K562 (cell line): Measurements from ENCODE around the gene PPDPF. TPM values are rescaled to one million over a fixed set of nuclear protein-coding genes. Genes with fewer than 3 reads are reported as not detected.
A peak's percentile ranks its signal among the peaks of the same experiment; 100 is the strongest.

Source experiments
- ATF1 ChIP-seq, 2 experiments: fragments of 450-650 bp in 1 of 2; IDR thresholded peaks; 2 replicates each; pipeline ENCODE4 v1.6.1; 2016; ENCODE audit warnings: missing compliant biosample characterization in 1 of 2, missing genetic modification characterization in 1 of 2
- FOXJ2 ChIP-seq: fragments of 200-800 bp; sonication (Bioruptor generic); IDR thresholded peaks from 2 replicates; pipeline ENCODE4 v1.6.1; 2016; ENCODE audit warnings: missing genetic modification characterization, missing compliant biosample characterization
- FOXK1 ChIP-seq: sonication (generic); formaldehyde crosslinking; IDR thresholded peaks from 2 replicates; pipeline ENCODE4 v1.8.0; 2022; ENCODE audit warnings: missing genetic modification reagents, mild to moderate bottlenecking, borderline replicate concordance
- KDM1A ChIP-seq, 2 experiments: fragments of 450-650 bp; IDR thresholded peaks; 2 replicates each; pipeline ENCODE4 v1.6.1; 2016; ENCODE audit warnings: mild to moderate bottlenecking in 2 of 2
- MED1 ChIP-seq: sonication (generic); formaldehyde crosslinking; IDR thresholded peaks from 2 replicates; pipeline ENCODE4 v1.8.1; 2023; ENCODE audit warnings: missing genetic modification reagents, borderline replicate concordance
- NONO ChIP-seq, 2 experiments: fragments of 200-400 bp in 1 of 2; fragments of 450-650 bp in 1 of 2; formaldehyde crosslinking in 1 of 2; IDR thresholded peaks; 2 replicates each; pipeline ENCODE4 v1.6.1; 2017; ENCODE audit warnings: low read depth in 2 of 2, mild to moderate bottlenecking in 2 of 2, moderate library complexity in 2 of 2, low read length in 1 of 2
- ZNF644 ChIP-seq: fragments of 200-800 bp; sonication (Bioruptor generic); IDR thresholded peaks from 2 replicates; pipeline ENCODE4 v1.6.1; 2016; ENCODE audit warnings: low read depth, missing genetic modification characterization, missing compliant biosample characterization
- polyA plus RNA-seq, 8 experiments: library from polyadenylated mRNA; depleted of rRNA in 4 of 8; stranded (reverse) in 5 of 8; unstranded in 3 of 8; fragments of >200 nt; fragmentation: Nextera tagmentation in 2 of 8; fragmentation: Illumina TruSeq in 1 of 8; extraction: Ambion mirVana in 2 of 8; extraction: Trizol in 1 of 8; gene quantifications; 2 replicates each; pipeline versions ENCODE4 v1.2.1 to v1.2.3, GENCODE V29; 2011 to 2014; ENCODE audit warnings: inconsistent platforms in 1 of 8, missing spikeins in 1 of 8
- total RNA-seq, 7 experiments: library from RNA; depleted of rRNA in 6 of 7; stranded (reverse); fragments of >200 nt in 6 of 7; fragmentation: Illumina TruSeq in 2 of 7; extraction: Trizol in 2 of 7; gene quantifications; 2 replicates each; pipeline versions ENCODE4 v1.2.1 to v1.2.3, GENCODE V29; 2011 to 2021; ENCODE audit warnings: low replicate concordance in 1 of 7
- TF ChIP-seq, protein P1 (sequence below): fragments of 200-600 bp; sonication (generic); IDR thresholded peaks from one replicate; pipeline ENCODE4 v1.6.1; 2012; ENCODE audit warnings: mild to moderate bottlenecking, low read depth, low read length, inconsistent platforms
- TF ChIP-seq, protein P2 (sequence below): fragments of 450-650 bp; IDR thresholded peaks from 2 replicates; pipeline ENCODE4 v1.6.1; 2018; ENCODE audit not compliant: partially characterized antibody
- TF ChIP-seq, protein P3 (sequence below): fragments of 250-450 bp; sonication (Bioruptor Pico); IDR thresholded peaks from 2 replicates; pipeline ENCODE4 v1.5.0; 2021

The PPDPF gene
- total and polyA plus RNA-seq, 9 of the 15 experiments (the other 6 are each of a cell fraction or from before 2014, with no cell fraction given) = 0.77 to 233 (median 10.5) TPM

DNA sequence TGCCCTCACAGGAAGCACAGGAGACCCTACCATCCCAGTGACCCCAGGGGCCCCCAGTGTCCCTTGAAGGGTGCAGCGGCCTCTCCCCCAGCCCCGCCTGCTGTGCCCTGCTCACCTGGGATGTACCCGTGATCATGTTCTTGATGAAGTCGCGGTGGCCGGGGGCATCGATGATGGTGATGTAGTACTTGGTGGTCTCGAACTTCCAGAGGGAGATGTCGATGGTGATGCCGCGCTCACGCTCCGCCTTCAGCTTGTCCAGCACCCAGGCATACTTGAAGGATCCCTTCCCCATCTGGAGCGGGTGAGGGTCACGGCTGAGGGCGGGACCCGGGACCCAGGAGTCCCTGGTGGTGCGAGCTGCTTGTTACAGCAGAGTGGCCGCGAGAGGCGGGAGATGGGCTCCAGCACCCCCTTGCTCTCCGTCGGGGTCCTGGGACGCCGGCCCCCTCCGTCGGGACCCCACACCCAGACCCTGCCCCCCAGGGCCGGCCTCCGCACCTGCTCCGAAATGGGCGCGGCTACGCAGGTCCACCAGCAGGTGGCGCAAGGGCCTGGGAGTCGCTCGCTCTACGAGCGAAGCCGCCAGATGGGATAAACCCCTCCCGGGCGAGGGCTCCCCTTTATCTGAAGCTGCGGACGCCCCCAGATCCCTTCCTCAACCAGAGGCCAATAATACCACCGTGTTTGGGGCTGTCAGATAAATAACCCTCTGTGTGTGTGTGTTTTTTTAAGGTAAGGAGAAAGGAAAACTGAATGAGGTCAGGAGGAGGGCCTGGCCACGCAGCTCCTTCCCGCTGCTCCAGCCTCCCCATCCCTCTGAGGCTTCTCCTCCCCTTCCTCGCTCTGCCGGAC lies 24.6 kb upstream of the PPDPF start (continued):
- TF ChIP-seq, protein P1, sequence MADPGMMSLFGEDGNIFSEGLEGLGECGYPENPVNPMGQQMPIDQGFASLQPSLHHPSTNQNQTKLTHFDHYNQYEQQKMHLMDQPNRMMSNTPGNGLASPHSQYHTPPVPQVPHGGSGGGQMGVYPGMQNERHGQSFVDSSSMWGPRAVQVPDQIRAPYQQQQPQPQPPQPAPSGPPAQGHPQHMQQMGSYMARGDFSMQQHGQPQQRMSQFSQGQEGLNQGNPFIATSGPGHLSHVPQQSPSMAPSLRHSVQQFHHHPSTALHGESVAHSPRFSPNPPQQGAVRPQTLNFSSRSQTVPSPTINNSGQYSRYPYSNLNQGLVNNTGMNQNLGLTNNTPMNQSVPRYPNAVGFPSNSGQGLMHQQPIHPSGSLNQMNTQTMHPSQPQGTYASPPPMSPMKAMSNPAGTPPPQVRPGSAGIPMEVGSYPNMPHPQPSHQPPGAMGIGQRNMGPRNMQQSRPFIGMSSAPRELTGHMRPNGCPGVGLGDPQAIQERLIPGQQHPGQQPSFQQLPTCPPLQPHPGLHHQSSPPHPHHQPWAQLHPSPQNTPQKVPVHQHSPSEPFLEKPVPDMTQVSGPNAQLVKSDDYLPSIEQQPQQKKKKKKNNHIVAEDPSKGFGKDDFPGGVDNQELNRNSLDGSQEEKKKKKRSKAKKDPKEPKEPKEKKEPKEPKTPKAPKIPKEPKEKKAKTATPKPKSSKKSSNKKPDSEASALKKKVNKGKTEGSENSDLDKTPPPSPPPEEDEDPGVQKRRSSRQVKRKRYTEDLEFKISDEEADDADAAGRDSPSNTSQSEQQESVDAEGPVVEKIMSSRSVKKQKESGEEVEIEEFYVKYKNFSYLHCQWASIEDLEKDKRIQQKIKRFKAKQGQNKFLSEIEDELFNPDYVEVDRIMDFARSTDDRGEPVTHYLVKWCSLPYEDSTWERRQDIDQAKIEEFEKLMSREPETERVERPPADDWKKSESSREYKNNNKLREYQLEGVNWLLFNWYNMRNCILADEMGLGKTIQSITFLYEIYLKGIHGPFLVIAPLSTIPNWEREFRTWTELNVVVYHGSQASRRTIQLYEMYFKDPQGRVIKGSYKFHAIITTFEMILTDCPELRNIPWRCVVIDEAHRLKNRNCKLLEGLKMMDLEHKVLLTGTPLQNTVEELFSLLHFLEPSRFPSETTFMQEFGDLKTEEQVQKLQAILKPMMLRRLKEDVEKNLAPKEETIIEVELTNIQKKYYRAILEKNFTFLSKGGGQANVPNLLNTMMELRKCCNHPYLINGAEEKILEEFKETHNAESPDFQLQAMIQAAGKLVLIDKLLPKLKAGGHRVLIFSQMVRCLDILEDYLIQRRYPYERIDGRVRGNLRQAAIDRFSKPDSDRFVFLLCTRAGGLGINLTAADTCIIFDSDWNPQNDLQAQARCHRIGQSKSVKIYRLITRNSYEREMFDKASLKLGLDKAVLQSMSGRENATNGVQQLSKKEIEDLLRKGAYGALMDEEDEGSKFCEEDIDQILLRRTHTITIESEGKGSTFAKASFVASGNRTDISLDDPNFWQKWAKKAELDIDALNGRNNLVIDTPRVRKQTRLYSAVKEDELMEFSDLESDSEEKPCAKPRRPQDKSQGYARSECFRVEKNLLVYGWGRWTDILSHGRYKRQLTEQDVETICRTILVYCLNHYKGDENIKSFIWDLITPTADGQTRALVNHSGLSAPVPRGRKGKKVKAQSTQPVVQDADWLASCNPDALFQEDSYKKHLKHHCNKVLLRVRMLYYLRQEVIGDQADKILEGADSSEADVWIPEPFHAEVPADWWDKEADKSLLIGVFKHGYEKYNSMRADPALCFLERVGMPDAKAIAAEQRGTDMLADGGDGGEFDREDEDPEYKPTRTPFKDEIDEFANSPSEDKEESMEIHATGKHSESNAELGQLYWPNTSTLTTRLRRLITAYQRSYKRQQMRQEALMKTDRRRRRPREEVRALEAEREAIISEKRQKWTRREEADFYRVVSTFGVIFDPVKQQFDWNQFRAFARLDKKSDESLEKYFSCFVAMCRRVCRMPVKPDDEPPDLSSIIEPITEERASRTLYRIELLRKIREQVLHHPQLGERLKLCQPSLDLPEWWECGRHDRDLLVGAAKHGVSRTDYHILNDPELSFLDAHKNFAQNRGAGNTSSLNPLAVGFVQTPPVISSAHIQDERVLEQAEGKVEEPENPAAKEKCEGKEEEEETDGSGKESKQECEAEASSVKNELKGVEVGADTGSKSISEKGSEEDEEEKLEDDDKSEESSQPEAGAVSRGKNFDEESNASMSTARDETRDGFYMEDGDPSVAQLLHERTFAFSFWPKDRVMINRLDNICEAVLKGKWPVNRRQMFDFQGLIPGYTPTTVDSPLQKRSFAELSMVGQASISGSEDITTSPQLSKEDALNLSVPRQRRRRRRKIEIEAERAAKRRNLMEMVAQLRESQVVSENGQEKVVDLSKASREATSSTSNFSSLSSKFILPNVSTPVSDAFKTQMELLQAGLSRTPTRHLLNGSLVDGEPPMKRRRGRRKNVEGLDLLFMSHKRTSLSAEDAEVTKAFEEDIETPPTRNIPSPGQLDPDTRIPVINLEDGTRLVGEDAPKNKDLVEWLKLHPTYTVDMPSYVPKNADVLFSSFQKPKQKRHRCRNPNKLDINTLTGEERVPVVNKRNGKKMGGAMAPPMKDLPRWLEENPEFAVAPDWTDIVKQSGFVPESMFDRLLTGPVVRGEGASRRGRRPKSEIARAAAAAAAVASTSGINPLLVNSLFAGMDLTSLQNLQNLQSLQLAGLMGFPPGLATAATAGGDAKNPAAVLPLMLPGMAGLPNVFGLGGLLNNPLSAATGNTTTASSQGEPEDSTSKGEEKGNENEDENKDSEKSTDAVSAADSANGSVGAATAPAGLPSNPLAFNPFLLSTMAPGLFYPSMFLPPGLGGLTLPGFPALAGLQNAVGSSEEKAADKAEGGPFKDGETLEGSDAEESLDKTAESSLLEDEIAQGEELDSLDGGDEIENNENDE = no peak
- no peak for TF ChIP-seq FOXJ2 (tag)
- TF ChIP-seq NONO (IDR thresholded peaks at IDR 0.05; ENCODE audit: low read depth in 2 of 2, low read length in 1 of 2) = no peak
- TF ChIP-seq ATF1 (CRISPR knock-in tag; IDR thresholded peaks at IDR 0.05) = no peak
- TF ChIP-seq ATF1 (tag; IDR thresholded peaks at IDR 0.05) = peak; percentile 34; the same call in 1 of the 2 replicates
- no peak for TF ChIP-seq KDM1A (IDR thresholded peaks at IDR 0.05)
- peak; percentile 57; the same call in 1 of the 2 replicates for TF ChIP-seq MED1 (CRISPR knock-in tag)
- TF ChIP-seq FOXK1 = no peak
- no peak for TF ChIP-seq ZNF644
- TF ChIP-seq, protein P2, sequence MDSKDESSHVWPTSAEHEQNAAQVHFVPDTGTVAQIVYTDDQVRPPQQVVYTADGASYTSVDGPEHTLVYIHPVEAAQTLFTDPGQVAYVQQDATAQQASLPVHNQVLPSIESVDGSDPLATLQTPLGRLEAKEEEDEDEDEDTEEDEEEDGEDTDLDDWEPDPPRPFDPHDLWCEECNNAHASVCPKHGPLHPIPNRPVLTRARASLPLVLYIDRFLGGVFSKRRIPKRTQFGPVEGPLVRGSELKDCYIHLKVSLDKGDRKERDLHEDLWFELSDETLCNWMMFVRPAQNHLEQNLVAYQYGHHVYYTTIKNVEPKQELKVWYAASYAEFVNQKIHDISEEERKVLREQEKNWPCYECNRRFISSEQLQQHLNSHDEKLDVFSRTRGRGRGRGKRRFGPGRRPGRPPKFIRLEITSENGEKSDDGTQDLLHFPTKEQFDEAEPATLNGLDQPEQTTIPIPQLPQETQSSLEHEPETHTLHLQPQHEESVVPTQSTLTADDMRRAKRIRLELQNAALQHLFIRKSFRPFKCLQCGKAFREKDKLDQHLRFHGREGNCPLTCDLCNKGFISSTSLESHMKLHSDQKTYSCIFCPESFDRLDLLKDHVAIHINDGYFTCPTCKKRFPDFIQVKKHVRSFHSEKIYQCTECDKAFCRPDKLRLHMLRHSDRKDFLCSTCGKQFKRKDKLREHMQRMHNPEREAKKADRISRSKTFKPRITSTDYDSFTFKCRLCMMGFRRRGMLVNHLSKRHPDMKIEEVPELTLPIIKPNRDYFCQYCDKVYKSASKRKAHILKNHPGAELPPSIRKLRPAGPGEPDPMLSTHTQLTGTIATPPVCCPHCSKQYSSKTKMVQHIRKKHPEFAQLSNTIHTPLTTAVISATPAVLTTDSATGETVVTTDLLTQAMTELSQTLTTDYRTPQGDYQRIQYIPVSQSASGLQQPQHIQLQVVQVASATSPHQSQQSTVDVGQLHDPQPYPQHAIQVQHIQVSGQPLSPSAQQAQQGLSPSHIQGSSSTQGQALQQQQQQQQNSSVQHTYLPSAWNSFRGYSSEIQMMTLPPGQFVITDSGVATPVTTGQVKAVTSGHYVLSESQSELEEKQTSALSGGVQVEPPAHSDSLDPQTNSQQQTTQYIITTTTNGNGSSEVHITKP = no peak
- TF ChIP-seq, protein P3, sequence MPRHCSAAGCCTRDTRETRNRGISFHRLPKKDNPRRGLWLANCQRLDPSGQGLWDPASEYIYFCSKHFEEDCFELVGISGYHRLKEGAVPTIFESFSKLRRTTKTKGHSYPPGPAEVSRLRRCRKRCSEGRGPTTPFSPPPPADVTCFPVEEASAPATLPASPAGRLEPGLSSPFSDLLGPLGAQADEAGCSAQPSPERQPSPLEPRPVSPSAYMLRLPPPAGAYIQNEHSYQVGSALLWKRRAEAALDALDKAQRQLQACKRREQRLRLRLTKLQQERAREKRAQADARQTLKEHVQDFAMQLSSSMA (CRISPR knock-in tag) = no peak
